HFFc6 (cell line): ENCODE results near the gene SLC22A3. TPM values are rescaled to one million over a fixed set of nuclear protein-coding genes. Genes with fewer than 3 reads are reported as not detected.

ENCODE experiments used
- DNase-seq: peaks from one replicate; pipeline ENCODE4 v3.0.0-alpha.2; 2018
- H3K27ac Mint-ChIP-seq: 2 replicates; pipeline ENCODE4 v1.8.0; 2020; ENCODE audit warnings: mild to moderate bottlenecking, mixed read lengths
- H3K27me3 Mint-ChIP-seq: 2 replicates; pipeline ENCODE4 v1.8.0; 2021; ENCODE audit warnings: mild to moderate bottlenecking, moderate library complexity, mixed read lengths; ENCODE audit not compliant: insufficient read depth
- H3K36me3 Mint-ChIP-seq: 2 replicates; pipeline ENCODE4 v1.8.0; 2021; ENCODE audit warnings: low read depth, mixed read lengths
- H3K4me1 Mint-ChIP-seq: 2 replicates; pipeline ENCODE4 v1.8.0; 2020; ENCODE audit warnings: low read depth, mixed read lengths
- H3K4me3 Mint-ChIP-seq: 2 replicates; pipeline ENCODE4 v1.8.0; 2020; ENCODE audit warnings: mild to moderate bottlenecking, moderate library complexity, mixed read lengths
- H3K9me3 Mint-ChIP-seq: 2 replicates; pipeline ENCODE4 v1.8.0; 2020; ENCODE audit warnings: mild to moderate bottlenecking, mixed read lengths
- total RNA-seq, 6 experiments: library from RNA; stranded (reverse); fragmentation: NEBNext Ultra II Directional; extraction: Animal tissue kit (Norgen Biotek cat#: 25700); gene quantifications; 2 replicates in 1 of 6; 3 replicates in 5 of 6; pipeline ENCODE4 v1.2.3, GENCODE V29; 2021
- TF ChIP-seq, protein P1 (sequence below): fragments of 200-600 bp; sonication (generic); IDR thresholded peaks from 2 replicates; pipeline ENCODE4 v1.5.0; 2021; ENCODE audit warnings: antibody characterized with exemption, mild to moderate bottlenecking

SLC22A3 gene
- total RNA-seq, 6 experiments from 2014 or later: not detected

DNA sequence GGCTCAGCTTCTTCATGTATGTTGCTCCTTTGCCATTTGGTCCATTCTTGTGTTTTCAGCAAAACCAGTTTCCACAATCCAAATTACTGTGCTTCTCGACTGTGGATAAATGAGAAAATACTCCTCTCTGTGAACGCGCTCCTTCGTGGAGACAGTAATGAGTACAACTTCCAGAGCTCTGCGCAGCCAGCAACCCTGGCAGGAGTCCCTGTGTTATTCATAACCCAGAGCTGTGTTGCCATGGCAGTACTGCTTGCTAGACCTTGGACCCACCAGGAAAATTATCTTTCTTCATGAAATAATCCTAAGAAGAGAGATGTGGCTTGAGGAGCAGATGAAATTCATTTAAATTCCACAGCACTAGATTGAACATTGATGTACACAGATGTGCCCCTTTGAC lies 73.7 kb downstream of the SLC22A3 start:
- Mint-ChIP-seq H3K4me1 (no peaks in the 10 kb centered on the region), H3K9me3 (peaks cover 11% of the 10 kb centered on the region), H3K4me3 (no peak overlapping the region), H3K27ac (no peak overlapping the region), H3K36me3 (no peaks in the 10 kb centered on the region), H3K27me3 (no peaks in the 10 kb centered on the region)
- no peak for DNase-seq
- TF ChIP-seq, protein P1, sequence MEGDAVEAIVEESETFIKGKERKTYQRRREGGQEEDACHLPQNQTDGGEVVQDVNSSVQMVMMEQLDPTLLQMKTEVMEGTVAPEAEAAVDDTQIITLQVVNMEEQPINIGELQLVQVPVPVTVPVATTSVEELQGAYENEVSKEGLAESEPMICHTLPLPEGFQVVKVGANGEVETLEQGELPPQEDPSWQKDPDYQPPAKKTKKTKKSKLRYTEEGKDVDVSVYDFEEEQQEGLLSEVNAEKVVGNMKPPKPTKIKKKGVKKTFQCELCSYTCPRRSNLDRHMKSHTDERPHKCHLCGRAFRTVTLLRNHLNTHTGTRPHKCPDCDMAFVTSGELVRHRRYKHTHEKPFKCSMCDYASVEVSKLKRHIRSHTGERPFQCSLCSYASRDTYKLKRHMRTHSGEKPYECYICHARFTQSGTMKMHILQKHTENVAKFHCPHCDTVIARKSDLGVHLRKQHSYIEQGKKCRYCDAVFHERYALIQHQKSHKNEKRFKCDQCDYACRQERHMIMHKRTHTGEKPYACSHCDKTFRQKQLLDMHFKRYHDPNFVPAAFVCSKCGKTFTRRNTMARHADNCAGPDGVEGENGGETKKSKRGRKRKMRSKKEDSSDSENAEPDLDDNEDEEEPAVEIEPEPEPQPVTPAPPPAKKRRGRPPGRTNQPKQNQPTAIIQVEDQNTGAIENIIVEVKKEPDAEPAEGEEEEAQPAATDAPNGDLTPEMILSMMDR: no peak

DNA sequence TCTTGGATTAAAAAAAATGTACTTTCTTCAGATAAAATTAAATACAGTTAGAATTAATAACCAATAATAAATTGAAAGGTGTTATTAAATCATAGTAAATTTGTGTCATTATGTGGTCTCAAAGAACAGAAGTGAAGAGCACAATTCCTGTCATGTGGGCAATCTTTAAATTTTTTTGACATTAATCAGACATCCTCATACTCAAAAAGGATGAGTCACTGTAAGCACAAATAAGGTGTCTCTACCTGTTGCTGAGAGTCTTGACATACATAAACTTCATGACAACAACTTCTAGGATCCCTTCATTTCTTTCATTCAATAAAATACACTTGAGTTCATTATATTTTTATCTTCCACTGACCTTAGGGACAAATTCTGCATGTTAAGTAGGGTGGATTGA lies 76.1 kb downstream of the SLC22A3 start:
- H3K36me3 Mint-ChIP-seq: no peaks in the 10 kb centered on the region

DNA sequence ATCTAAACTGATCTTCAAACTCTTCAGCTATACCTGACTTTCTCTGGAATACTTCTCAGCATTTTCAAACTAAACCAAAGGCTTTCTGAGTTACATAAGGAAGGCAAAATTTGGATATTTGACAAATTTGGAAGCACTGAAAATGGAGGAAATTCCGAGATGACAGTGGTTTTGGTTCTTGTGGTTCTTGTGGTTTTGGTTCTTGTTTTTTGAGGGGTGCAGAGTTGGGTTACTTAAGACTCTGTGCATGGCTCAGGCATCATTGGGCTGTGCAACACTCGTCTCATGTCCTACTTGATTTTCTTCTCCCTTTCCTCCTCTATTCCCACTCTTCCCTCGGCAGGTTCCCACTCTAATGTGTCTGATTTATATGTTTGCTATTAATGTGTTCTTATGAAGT lies 78.0 kb downstream of the SLC22A3 start:
- no peak for DNase-seq
- H3K9me3 Mint-ChIP-seq: peaks cover 9% of the 10 kb centered on the region
- H3K27me3 Mint-ChIP-seq: no peaks in the 10 kb centered on the region
- TF ChIP-seq, protein P1: no peak
- H3K4me3 Mint-ChIP-seq: no peak overlapping the region
- no peaks in the 10 kb centered on the region for H3K36me3 Mint-ChIP-seq
- no peak overlapping the region for H3K27ac Mint-ChIP-seq
- H3K4me1 Mint-ChIP-seq: peaks cover 9% of the 10 kb centered on the region; the same call in 1 of the 2 replicates

More for the DNA sequence above, 76.1 kb downstream of the SLC22A3 start:
- H3K27me3 Mint-ChIP-seq: no peaks in the 10 kb centered on the region
- H3K9me3 Mint-ChIP-seq: peaks cover 11% of the 10 kb centered on the region
- TF ChIP-seq, protein P1: no peak
- H3K4me3 Mint-ChIP-seq: no peak overlapping the region
- no peak for DNase-seq
- H3K27ac Mint-ChIP-seq: no peak overlapping the region
- H3K4me1 Mint-ChIP-seq: no peaks in the 10 kb centered on the region

DNA sequence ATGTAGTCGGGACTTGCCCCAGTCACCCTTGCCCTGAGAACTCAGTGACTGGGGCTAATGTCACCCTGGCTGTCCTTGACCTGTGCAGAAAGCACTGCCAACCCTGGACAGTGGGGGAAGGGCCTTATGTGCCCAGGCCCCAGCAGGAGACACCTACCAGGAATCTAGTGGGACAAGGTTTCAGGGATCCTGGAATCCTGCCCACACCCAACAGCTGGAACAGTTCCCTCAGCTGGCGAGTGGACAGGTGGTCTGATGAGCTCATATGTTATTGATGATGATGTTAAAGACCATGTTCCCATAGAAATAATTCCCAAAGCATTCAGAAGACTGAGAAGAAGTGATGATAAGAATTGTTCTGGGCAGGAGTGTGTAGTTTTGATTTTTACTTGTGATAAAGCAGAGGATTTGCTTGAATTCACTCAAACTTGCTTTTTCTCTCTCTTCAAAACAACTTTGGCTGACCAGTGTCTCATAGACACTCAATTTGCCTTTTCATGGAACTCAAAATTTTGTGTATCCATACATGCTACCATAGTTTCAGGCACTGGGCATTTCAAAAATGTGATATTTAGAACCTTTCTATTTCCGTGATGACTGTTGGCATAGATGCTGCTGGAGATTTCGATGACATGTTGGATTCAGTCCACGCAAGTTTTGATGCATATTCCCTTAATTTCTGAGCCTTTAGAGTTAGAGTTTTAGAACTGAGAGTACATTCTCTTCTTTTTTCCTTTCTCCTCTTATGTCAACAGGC lies 79.3 kb downstream of the SLC22A3 start:
- no peak overlapping the region for H3K4me3 Mint-ChIP-seq
- H3K27me3 Mint-ChIP-seq: no peaks in the 10 kb centered on the region
- H3K9me3 Mint-ChIP-seq: no peaks in the 10 kb centered on the region
- no peak for DNase-seq
- H3K36me3 Mint-ChIP-seq: no peaks in the 10 kb centered on the region
- no peak overlapping the region for H3K27ac Mint-ChIP-seq
- TF ChIP-seq, protein P1: no peak
- H3K4me1 Mint-ChIP-seq: peaks cover 19% of the 10 kb centered on the region; the same call in 1 of the 2 replicates

DNA sequence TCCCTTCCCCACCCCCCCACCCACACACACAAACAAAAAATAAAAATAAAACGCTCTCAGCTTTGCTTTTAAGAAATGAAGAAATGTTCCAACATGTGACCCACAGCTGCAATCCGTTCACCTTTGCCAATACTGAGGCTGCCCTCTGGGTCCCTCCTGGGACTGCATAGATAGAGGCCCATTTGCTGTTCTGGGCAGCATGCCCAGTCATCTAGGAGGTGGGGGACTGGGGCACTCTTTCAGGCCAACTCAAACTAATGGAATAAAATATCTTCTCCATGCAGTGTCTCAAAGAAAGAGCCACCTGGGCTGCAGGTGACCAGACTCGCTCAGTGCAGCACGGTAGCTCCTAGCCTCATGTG lies 79.9 kb downstream of the SLC22A3 start:
- TF ChIP-seq, protein P1: no peak
- no peaks in the 10 kb centered on the region for H3K9me3 Mint-ChIP-seq
- H3K27ac Mint-ChIP-seq: no peak overlapping the region
- H3K27me3 Mint-ChIP-seq: no peaks in the 10 kb centered on the region
- no peaks in the 10 kb centered on the region for H3K36me3 Mint-ChIP-seq
- H3K4me3 Mint-ChIP-seq: no peak overlapping the region
- peaks cover 19% of the 10 kb centered on the region; the same call in 1 of the 2 replicates for H3K4me1 Mint-ChIP-seq
- DNase-seq: no peak
